ENCODE data around the gene TMOD3.
A peak's percentile ranks its signal among the peaks of the same experiment; 100 is the strongest.

TMOD3 gene

GRCh38 chr15:51926809-51927208 is 97.4 kb downstream of the TMOD3 start:
- TF ChIP-seq CTCF (conservative IDR thresholded peaks at IDR 0.05; ENCODE audit: low read depth, low read length), result no peak
- H3K4me3 ChIP-seq (ENCODE audit: low read depth, low read length), result no peak overlapping the region
- no peak for DNase-seq (ENCODE audit: low read depth)

- no peak for TF ChIP-seq CTCF (conservative IDR thresholded peaks at IDR 0.05; ENCODE audit: low read depth, low read length)
- no peak overlapping the region for H3K4me3 ChIP-seq (ENCODE audit: low read depth, low read length)
- no peak for DNase-seq (ENCODE audit: low read depth)
Measured at GRCh38 chr15:51931016-51931415, 101.6 kb downstream of the TMOD3 start.

- TF ChIP-seq CTCF (conservative IDR thresholded peaks at IDR 0.05; ENCODE audit: low read depth, low read length), result no peak
- H3K4me3 ChIP-seq (ENCODE audit: low read depth, low read length), result no peak overlapping the region
- DNase-seq (ENCODE audit: low read depth), result peak; percentile 26
Measured at GRCh38 chr15:51931638-51932037, 102.2 kb downstream of the TMOD3 start.

GRCh38 chr15:51932161-51932560 is 102.7 kb downstream of the TMOD3 start:
- TF ChIP-seq CTCF (conservative IDR thresholded peaks at IDR 0.05; ENCODE audit: low read depth, low read length), result no peak
- DNase-seq (ENCODE audit: low read depth), result no peak
- H3K4me3 ChIP-seq (ENCODE audit: low read depth, low read length), result no peak overlapping the region

GRCh38 chr15:51935466-51936104 is 106.1 kb downstream of the TMOD3 start:
- no peak overlapping the region for H3K4me3 ChIP-seq (ENCODE audit: low read depth, low read length)
- no peak for TF ChIP-seq CTCF (conservative IDR thresholded peaks at IDR 0.05; ENCODE audit: low read depth, low read length)
- no peak for DNase-seq (ENCODE audit: low read depth)

- H3K4me3 ChIP-seq (ENCODE audit: low read depth, low read length), result no peak overlapping the region
- no peak for TF ChIP-seq CTCF (conservative IDR thresholded peaks at IDR 0.05; ENCODE audit: low read depth, low read length)
- DNase-seq (ENCODE audit: low read depth), result no peak
Measured at GRCh38 chr15:51936105-51936478, 106.6 kb downstream of the TMOD3 start.

- no peak overlapping the region for H3K4me3 ChIP-seq (ENCODE audit: low read depth, low read length)
- no peak for DNase-seq (ENCODE audit: low read depth)
- TF ChIP-seq CTCF (conservative IDR thresholded peaks at IDR 0.05; ENCODE audit: low read depth, low read length), result no peak
Measured at GRCh38 chr15:51938286-51938685, 108.8 kb downstream of the TMOD3 start.

Data from choroid plexus epithelial cell (primary cell).